NB4 (cell line): Measurements from ENCODE around the gene SMIM1.

Experiments
- DNase-seq: peaks from one replicate; pipeline ENCODE4 v3.0.0; 2010; ENCODE audit warnings: low read depth
- H3K4me3 ChIP-seq: one replicate; pipeline ENCODE4 v1.5.1; 2011; ENCODE audit warnings: mild to moderate bottlenecking, low read depth, low read length, moderate library complexity
- MAX ChIP-seq: IDR thresholded peaks from 2 replicates; pipeline ENCODE4 v1.6.1; 2011; ENCODE audit warnings: low read depth, low read length
- MYC ChIP-seq: IDR thresholded peaks from 2 replicates; pipeline ENCODE4 v1.6.1; 2011; ENCODE audit warnings: low read depth, low read length
- POLR2A ChIP-seq: IDR thresholded peaks from 2 replicates; pipeline ENCODE4 v1.6.1; 2011; ENCODE audit warnings: mild to moderate bottlenecking; ENCODE audit not compliant: insufficient read length; ENCODE audit errors: extremely low read depth
- TF ChIP-seq, protein P1 (sequence below): IDR thresholded peaks from one replicate; pipeline ENCODE4 v1.5.1; 2012; ENCODE audit warnings: low read depth, low read length

The SMIM1 gene

GRCh38 chr1:3727825-3728776 is 44.4 kb upstream of the SMIM1 start:
- TF ChIP-seq, protein P1, sequence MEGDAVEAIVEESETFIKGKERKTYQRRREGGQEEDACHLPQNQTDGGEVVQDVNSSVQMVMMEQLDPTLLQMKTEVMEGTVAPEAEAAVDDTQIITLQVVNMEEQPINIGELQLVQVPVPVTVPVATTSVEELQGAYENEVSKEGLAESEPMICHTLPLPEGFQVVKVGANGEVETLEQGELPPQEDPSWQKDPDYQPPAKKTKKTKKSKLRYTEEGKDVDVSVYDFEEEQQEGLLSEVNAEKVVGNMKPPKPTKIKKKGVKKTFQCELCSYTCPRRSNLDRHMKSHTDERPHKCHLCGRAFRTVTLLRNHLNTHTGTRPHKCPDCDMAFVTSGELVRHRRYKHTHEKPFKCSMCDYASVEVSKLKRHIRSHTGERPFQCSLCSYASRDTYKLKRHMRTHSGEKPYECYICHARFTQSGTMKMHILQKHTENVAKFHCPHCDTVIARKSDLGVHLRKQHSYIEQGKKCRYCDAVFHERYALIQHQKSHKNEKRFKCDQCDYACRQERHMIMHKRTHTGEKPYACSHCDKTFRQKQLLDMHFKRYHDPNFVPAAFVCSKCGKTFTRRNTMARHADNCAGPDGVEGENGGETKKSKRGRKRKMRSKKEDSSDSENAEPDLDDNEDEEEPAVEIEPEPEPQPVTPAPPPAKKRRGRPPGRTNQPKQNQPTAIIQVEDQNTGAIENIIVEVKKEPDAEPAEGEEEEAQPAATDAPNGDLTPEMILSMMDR = no peak
- TF ChIP-seq MAX (no peak), POLR2A (no peak), MYC (no peak)
- no peak for DNase-seq
- H3K4me3 ChIP-seq = no peak overlapping the region

GRCh38 chr1:3729594-3730542 is 42.7 kb upstream of the SMIM1 start:
- TF ChIP-seq POLR2A = no peak
- TF ChIP-seq, protein P1 = no peak
- TF ChIP-seq MAX = no peak
- no peak for TF ChIP-seq MYC
- no peak for DNase-seq
- H3K4me3 ChIP-seq = no peak overlapping the region

GRCh38 chr1:3730543-3731247 is 41.9 kb upstream of the SMIM1 start:
- no peak overlapping the region for H3K4me3 ChIP-seq
- TF ChIP-seq MYC = no peak
- TF ChIP-seq POLR2A = no peak
- TF ChIP-seq, protein P1 = no peak
- TF ChIP-seq MAX = no peak
- DNase-seq = no peak

DNA sequence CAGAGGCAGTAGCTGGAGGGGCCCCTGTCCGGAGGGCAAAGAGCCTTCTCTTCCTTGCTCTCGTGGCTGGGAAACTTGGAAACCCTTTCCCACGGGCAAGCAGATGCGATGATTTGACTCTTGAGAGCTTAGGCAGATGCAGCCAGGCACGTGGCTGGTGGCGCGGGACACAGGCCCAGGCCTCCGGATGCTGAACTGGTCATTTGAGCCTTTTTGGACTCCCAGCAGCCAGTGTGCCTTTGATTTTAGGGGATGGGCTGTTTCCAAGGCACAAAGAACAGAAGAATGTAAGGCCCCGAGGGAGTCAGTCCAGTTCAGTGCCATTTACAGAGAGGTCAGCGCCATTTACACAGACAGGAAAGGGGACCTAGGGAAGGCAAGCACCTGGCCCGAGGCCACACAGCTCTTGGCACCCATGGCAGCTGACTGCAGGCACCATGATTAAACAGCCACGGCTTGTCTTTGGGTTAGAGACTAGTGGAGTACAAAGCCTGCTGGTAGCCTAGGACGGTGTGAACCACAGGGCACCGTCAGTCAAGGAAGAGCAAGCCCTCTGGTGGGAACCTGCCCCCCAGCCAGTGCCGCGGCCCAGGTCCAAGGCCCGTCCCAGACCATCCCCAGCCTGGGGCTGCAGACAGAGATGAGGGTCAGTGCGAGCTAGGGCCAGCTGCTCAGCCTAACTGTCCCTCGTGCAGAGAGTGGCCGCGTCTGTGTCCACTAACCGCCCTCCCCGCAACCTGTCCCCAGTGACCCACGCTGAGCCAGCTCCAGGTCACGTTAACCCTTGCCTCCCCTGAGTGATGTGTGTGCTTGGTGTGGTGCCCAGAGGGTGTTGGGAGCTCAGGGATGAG is 40.7 kb upstream of the SMIM1 start:
- TF ChIP-seq, protein P1 = no peak
- TF ChIP-seq MAX (no peak), MYC (no peak)
- DNase-seq = no peak
- H3K4me3 ChIP-seq = no peak overlapping the region
